Vagina (tissue), 2 donors: Measurements from ENCODE around the gene CKAP2L. TPM values are rescaled to one million over a fixed set of nuclear protein-coding genes. Genes with fewer than 3 reads are reported as not detected.

ENCODE experiments used
- DNase-seq, 2 donors: peaks; one replicate each; pipeline ENCODE4 v3.0.0-alpha.2; 2017; ENCODE audit errors: extremely low spot score in 2 of 2
- H3K27ac ChIP-seq: fragments of 200-600 bp; sonication (generic); one replicate; pipeline ENCODE4 v1.5.1; 2019
- H3K27me3 ChIP-seq: fragments of 200-600 bp; sonication (generic); one replicate; pipeline ENCODE4 v1.5.1; 2019
- H3K36me3 ChIP-seq, 2 donors: fragments of 200-600 bp; sonication (generic); one replicate each; pipeline ENCODE4 v1.5.1; 2017 to 2019
- H3K4me1 ChIP-seq: fragments of 200-600 bp; sonication (generic); one replicate; pipeline ENCODE4 v1.5.1; 2019
- H3K4me3 ChIP-seq, 2 donors: fragments of 200-600 bp; sonication (generic); 1 replicate in 1 of 2; 2 replicates in 1 of 2; pipeline ENCODE4 v1.5.1; 2016 to 2019
- H3K9me3 ChIP-seq: fragments of 200-600 bp; sonication (generic); one replicate; pipeline ENCODE4 v1.5.1; 2019
- CTCF ChIP-seq, 3 experiments: fragments of 450-650 bp in 2 of 3; fragments of 200-600 bp in 1 of 3; sonication (generic) in 1 of 3; IDR thresholded peaks; one replicate each; pipeline ENCODE4 v1.5.1; 2017 to 2019; ENCODE audit warnings: antibody characterized with exemption in 3 of 3, mild to moderate bottlenecking in 2 of 3, moderate library complexity in 2 of 3
- POLR2A ChIP-seq, 2 donors: fragments of 450-650 bp; IDR thresholded peaks; one replicate each; pipeline ENCODE4 v1.6.1; 2017; ENCODE audit warnings: antibody characterized with exemption in 2 of 2, mild to moderate bottlenecking in 2 of 2, moderate library complexity in 2 of 2
- POLR2AphosphoS5 ChIP-seq, 2 donors: sonication (generic); formaldehyde crosslinking; IDR thresholded peaks; one replicate each; pipeline ENCODE4 v1.9.0; 2017; ENCODE audit warnings: antibody characterized with exemption in 2 of 2, mild to moderate bottlenecking in 2 of 2, low read depth in 1 of 2; ENCODE audit not compliant: insufficient read depth in 1 of 2
- intact Hi-C: fragments of 100-400 bp; cut with DNase I; formaldehyde crosslinking; loops from one replicate; pipeline ENCODE4 v1.15.1; 2023
- total RNA-seq: library from RNA; depleted of rRNA; stranded (reverse); fragments of >200 nt; gene quantifications from one replicate; pipeline ENCODE4 v1.2.3, GENCODE V29; 2016

CKAP2L gene
- total RNA-seq, 1 donor from 2014 or later: 1.2 TPM

GRCh38 chr2:112787729-112788393 is 23.5 kb upstream of the CKAP2L start:
- no peaks in the 10 kb centered on the region for H3K27me3 ChIP-seq
- no peak for DNase-seq
- no peaks in the 10 kb centered on the region for H3K4me1 ChIP-seq
- H3K9me3 ChIP-seq: no peaks in the 10 kb centered on the region
- H3K27ac ChIP-seq: no peak overlapping the region
- H3K4me3 ChIP-seq: no peak overlapping the region
- TF ChIP-seq CTCF (IDR thresholded peaks at IDR 0.05): no peak
- TF ChIP-seq POLR2AphosphoS5 (IDR thresholded peaks at IDR 0.05; ENCODE audit: insufficient read depth in 1 of 2, low read depth in 1 of 2): no peak
- no peak for TF ChIP-seq POLR2A (IDR thresholded peaks at IDR 0.05)
- intact Hi-C loops: no loop called here
- H3K36me3 ChIP-seq: no peaks in the 10 kb centered on the region

- intact Hi-C loops: no loop called here
- no peaks in the 10 kb centered on the region for H3K9me3 ChIP-seq
- no peak overlapping the region for H3K4me3 ChIP-seq
- no peaks in the 10 kb centered on the region for H3K4me1 ChIP-seq
- TF ChIP-seq CTCF (IDR thresholded peaks at IDR 0.05) (no peak), POLR2A (IDR thresholded peaks at IDR 0.05) (no peak), POLR2AphosphoS5 (IDR thresholded peaks at IDR 0.05; ENCODE audit: insufficient read depth in 1 of 2, low read depth in 1 of 2) (no peak)
- no peak for DNase-seq
- H3K27ac ChIP-seq: no peak overlapping the region
- H3K27me3 ChIP-seq: no peaks in the 10 kb centered on the region
- no peaks in the 10 kb centered on the region for H3K36me3 ChIP-seq
Observed at GRCh38 chr2:112787294-112787693, 22.9 kb upstream of the CKAP2L start.

- intact Hi-C loops: no loop called here
- no peak for TF ChIP-seq POLR2A (IDR thresholded peaks at IDR 0.05)
- TF ChIP-seq POLR2AphosphoS5 (IDR thresholded peaks at IDR 0.05; ENCODE audit: insufficient read depth in 1 of 2, low read depth in 1 of 2): peak in 1 of 2 donors; percentile 40
- Histone ChIP-seq H3K4me1 (no peaks in the 10 kb centered on the region), H3K9me3 (no peaks in the 10 kb centered on the region), H3K36me3 (no peaks in the 10 kb centered on the region), H3K4me3 (no peak within 1 kb of the TSS), H3K27ac (no peak within 1 kb of the TSS), H3K27me3 (no peaks in the 10 kb centered on the region)
- DNase-seq: no peak
Observed at GRCh38 chr2:112784199-112785189, 20.1 kb upstream of the CKAP2L start, which contains the start of gene IL1A. IL1A (minus strand) TSS chr2:112784493; CDS start chr2:112783770, 723 bp downstream.

- H3K9me3 ChIP-seq: no peaks in the 10 kb centered on the region
- TF ChIP-seq POLR2A (IDR thresholded peaks at IDR 0.05) (no peak), CTCF (IDR thresholded peaks at IDR 0.05) (no peak), POLR2AphosphoS5 (IDR thresholded peaks at IDR 0.05; ENCODE audit: insufficient read depth in 1 of 2, low read depth in 1 of 2) (no peak)
- H3K27me3 ChIP-seq: no peaks in the 10 kb centered on the region
- intact Hi-C loops: no loop called here
- no peak for DNase-seq
- H3K4me3 ChIP-seq: no peak overlapping the region
- no peaks in the 10 kb centered on the region for H3K4me1 ChIP-seq
- no peaks in the 10 kb centered on the region for H3K36me3 ChIP-seq
- H3K27ac ChIP-seq: no peak overlapping the region
Observed at GRCh38 chr2:112783187-112783714, 18.8 kb upstream of the CKAP2L start.

- no peak for DNase-seq
- intact Hi-C loops: no loop called here
- Histone ChIP-seq H3K9me3 (no peaks in the 10 kb centered on the region), H3K4me1 (no peaks in the 10 kb centered on the region), H3K4me3 (no peak overlapping the region), H3K36me3 (no peaks in the 10 kb centered on the region), H3K27me3 (no peaks in the 10 kb centered on the region), H3K27ac (no peak overlapping the region)
- TF ChIP-seq POLR2AphosphoS5 (IDR thresholded peaks at IDR 0.05; ENCODE audit: insufficient read depth in 1 of 2, low read depth in 1 of 2): no peak
- TF ChIP-seq POLR2A (IDR thresholded peaks at IDR 0.05): no peak
- TF ChIP-seq CTCF (IDR thresholded peaks at IDR 0.05): no peak
Observed at GRCh38 chr2:112782234-112782799, 17.9 kb upstream of the CKAP2L start.
